ENCODE measurements around the gene DUSP14.
"Not testable (repeated sequence)": the region's sequence is repeated elsewhere in the genome, so short reads cannot be mapped to it uniquely, and the experiment has no call there.

Gene DUSP14

GRCh38 chr17:37485938-37486570, 3.6 kb upstream of the DUSP14 start:
- DNase-seq = no peak

DNA sequence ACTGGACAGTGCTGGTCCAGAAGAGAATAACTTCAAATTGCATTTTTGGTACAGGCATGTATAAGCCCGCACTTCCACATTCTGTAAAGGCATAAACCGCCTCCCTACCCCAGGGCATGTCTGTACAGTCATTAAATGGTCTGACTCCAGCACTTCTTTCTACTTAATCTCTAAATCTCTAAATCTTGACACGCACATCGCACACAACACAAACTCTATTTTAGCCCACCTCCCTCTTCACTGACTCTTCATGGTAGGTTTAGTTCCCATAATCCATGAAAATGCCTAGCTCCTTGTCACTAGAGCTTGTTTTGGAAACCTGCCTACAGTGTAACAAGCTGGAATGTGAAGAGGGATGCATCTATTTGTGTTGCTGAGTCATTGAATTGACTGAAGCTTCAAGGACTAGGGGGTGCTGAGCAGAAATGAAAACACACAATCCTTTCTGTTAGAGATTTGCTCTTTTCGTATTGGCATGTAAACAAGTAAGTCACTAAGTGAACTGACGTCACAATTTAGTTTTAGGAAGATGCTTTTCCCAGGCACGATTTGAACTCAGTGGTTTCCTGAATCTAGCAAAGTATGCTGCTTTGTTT, 1.6 kb upstream of the DUSP14 start:
- DNase-seq = peak; percentile 72

- peak; percentile 18 for DNase-seq
Measured at GRCh38 chr17:37488607-37489196, 989 bp upstream of the DUSP14 start.

DNA sequence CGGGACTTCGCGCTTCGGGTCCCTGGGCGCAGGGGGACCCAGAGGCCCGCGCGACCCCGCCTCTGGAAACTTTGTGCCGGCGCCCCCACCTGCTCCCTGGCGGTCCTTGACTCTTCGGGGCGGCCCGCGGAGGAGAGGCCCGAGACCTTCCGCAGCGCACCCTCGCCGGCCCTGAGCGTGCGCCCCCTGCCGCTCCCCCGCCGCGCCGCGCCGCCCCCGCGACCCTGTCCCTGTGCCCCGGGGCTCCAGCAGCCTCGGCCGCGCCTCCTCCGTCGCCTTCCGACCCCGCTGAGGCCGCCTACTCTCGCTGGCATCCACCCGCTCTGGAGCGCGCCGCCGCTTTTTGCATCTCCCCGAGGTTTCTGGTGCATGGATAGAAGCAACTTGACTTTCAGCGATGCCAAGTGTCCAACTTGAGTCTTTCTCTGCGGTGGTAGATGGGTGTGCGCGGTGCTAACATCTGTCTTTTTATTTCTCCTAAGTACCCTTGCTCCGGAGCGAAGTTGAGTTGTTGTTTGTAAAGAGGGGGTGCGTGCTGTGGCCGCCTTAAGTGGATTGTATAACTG, 414 bp downstream of the DUSP14 start:
- peak; percentile 52 for DNase-seq

GRCh38 chr17:37490638-37491614, 1.2 kb downstream of the DUSP14 start:
- DNase-seq = no peak

DNA sequence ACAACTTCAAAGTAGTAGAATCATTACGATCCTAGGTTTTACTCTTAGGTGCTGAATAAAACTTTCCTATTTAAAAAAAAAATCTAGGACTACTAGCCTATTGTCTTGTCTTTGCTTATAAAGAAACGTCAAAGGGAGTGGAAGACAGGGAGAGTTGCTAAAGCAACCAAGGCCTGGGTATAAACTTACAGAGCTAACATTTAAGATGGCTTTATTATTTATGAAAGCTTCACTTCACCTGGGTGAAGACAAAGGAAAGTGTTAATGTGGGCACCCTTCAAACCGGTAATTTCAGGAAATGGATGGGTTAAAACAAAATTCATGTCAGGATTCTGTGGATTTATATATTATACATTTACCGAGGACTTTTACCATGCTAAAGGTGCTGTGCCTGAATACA, 2.5 kb downstream of the DUSP14 start:
- no peak for DNase-seq

GRCh38 chr17:37493249-37494027, 3.7 kb downstream of the DUSP14 start:
- no peak for DNase-seq

GRCh38 chr17:37494401-37494831, 4.7 kb downstream of the DUSP14 start:
- no peak for DNase-seq

- no peak for DNase-seq
Measured at GRCh38 chr17:37494971-37495370, 5.3 kb downstream of the DUSP14 start.

DNA sequence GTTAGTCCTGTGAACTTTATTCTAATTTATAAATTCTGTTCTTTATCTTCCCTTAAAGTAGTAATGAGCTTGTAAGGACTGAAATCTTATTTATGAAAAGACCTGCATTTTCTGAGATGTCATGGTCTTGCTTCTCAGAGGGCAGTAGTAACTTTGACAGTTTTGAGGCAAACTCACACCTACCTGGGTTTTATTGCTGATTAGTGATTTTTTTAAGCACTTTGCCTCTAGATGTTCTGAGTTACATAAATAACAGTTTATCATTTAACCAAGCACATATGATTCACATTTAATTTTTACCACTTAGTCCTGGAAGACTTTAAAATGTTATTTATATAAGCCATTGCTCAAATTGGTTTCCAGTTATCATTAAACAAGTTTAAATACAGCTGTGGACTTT, 10.7 kb downstream of the DUSP14 start:
- no peak for DNase-seq

GRCh38 chr17:37502009-37502936, 12.6 kb downstream of the DUSP14 start:
- DNase-seq = no peak

GRCh38 chr17:37503148-37503547, 13.5 kb downstream of the DUSP14 start:
- DNase-seq = no peak

- no peak for DNase-seq
Measured at GRCh38 chr17:37505333-37505732, 15.6 kb downstream of the DUSP14 start.

DNA sequence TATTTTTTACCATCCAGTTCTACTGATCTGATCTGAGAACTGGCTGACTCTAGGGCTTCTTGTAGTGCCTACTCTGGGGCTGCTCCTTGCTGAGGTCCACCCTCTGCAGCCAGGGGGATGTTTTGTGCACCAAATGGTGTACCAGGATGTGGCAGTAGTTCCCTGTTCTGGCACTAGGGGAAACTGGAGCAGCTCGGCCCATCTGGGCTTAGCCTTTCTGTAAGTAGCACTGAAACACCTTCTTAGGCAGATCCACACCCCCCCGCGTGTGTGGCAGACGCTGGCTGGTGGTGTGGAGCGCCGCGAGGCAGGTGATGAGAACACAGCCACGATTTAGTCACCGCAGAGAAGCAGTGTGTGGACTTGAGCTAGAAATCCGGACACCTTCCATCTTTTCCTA, 17.0 kb downstream of the DUSP14 start:
- peak; percentile 32 for DNase-seq

DNA sequence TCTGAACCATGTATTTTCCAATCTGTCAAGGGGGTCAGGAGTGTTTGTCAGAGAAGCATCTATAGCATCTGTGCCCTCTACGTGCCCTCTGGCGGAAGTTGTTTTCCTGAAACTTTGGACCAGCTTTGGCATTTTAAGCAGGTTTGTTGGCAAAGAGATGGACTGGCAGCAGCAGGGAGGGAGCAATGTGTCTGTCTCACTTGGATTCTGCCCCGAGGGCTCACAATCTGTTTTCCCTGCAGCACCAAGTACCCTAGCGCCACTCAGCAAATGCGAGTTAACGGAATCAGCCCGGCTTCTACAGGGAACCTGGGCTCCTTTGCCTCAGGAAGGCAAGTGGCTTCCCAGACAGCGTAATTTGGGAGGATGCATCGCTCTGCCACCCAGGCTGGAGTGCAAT, 17.4 kb downstream of the DUSP14 start:
- DNase-seq = no peak

DNA sequence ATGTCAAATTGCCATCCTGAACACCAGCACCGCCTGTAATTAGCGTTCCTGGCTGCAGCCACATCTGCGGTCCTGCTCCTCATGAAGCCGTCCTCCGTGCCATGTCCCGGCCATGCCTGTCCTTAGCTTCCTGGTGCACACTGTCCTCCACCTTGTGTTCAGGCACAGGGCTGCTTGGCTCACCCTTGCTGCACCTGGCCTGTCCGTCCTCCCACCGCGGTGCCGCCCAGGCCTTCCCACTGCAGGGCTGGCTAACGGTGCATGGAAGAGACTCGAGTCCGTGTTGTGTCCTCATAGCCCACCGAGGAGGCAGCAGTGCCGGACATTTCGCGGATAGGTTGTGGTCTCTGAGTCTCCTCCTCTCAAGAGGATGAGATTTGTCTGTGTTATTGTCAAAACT, 20.4 kb downstream of the DUSP14 start:
- no peak for DNase-seq

- DNase-seq = not testable (repeated sequence)
Measured at GRCh38 chr17:37511642-37512041, 22.0 kb downstream of the DUSP14 start.

GRCh38 chr17:37512442-37513068, 22.9 kb downstream of the DUSP14 start:
- DNase-seq = no peak

- no peak for DNase-seq
Measured at GRCh38 chr17:37513711-37514110, 24.0 kb downstream of the DUSP14 start.

DNA sequence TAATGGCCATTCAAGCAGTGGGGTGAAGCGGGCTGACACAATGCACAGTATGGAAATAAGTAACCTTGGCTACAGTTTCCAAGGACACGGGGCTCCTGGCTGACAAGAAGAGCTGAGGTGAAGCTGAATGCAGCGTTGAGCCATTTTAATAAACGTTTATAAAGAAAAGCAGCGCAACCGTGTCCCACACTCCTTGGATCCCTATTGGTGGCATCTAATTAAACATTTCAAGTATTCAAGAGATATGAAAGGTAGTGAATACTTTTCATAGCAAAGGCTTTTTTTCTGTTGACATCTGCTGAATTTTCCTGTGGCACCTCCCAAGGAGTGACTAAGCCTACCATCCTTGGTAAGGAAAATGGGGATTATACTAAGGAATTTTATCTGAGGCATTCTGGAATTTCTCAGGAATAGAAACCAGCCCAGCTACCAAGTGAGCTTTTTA, 26.5 kb downstream of the DUSP14 start:
- no peak for DNase-seq

Measured in NCI-H510A treated with DMSO at 0.1 percent for 48 hours (cell line).